GM19025 (cell line): Measurements from ENCODE around the gene POU3F1.

ENCODE experiments used
- ATAC-seq: cut with Tn5 transposase; IDR thresholded peaks from one replicate; pipeline ENCODE4 v1.9.1; 2021; ENCODE audit warnings: mild to moderate bottlenecking, low read depth, moderate library complexity; ENCODE audit not compliant: unreplicated experiment

Gene POU3F1

DNA sequence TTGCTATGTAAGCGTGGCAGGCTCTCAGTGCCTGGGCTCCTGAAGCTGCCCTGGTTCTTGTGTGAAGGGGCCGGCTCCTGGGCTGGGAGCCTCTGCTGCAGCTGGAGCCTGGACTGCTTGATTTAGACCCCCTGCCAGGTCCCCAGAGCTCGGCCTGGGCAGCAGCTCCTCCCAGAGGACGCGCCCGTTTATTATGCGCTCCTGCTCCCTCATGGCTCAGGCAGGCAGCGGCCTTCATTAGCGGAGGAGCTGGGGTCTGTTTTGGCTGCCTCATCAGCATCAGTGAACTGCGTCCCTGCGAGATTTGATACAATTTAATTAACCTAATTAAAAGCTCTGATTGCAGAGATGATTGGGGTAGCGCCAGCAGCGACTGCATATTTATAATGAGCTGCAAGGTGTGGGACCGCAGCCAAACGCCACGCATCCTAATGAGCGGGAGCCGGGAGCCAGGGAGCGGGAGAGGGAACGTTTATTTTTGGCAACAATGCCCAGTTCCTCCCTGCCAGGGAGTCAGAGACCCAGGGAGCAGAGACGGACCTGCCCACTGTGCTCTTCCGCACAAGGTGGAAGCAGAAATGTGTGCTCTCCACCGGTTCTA lies 17.4 kb downstream of the POU3F1 start:
- no peak for ATAC-seq

DNA sequence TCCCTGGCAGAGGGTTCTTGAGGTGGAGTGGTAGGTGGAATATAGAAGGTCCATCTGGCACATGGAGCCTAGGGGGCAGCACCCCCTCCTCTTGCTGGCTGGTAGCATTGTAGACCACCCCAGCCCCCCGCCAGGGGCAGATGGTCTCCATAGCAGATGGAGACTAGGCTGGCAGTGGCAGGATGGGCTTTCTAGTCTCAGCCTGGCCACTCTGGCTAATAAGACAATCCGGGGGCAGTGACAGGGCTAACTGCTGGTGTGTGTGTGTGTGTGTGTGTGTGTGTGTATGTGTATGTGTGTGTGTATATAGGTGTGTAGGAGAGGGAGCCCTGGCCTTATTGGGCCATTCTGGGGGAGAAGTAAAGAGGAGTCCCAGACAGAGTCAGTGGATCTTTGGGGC lies 17.9 kb downstream of the POU3F1 start:
- ATAC-seq, result no peak

DNA sequence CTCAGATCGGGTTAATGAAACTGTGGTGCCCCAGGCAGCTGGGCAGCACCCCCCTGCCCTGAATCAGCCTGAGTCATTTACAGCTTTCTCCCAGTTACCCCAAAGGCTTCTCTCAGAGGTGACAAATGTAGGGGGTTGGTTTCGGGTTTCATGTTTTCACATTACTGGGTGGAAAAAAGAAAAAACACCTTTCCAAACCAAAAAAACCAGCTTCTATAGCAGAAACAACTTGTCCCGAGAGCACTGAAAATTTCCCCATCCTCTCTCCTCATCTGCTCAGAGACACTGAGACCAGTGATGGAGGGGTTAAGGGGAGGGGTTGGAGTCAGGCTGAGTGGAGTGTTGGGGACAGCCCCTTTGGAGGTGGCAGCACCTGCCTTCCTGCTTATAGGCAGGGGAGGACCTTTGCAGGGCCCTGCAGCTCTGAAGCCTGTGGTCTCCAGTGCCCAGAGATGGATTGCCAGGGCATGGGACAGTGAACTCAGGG lies 18.4 kb downstream of the POU3F1 start:
- ATAC-seq, result peak; percentile 75

DNA sequence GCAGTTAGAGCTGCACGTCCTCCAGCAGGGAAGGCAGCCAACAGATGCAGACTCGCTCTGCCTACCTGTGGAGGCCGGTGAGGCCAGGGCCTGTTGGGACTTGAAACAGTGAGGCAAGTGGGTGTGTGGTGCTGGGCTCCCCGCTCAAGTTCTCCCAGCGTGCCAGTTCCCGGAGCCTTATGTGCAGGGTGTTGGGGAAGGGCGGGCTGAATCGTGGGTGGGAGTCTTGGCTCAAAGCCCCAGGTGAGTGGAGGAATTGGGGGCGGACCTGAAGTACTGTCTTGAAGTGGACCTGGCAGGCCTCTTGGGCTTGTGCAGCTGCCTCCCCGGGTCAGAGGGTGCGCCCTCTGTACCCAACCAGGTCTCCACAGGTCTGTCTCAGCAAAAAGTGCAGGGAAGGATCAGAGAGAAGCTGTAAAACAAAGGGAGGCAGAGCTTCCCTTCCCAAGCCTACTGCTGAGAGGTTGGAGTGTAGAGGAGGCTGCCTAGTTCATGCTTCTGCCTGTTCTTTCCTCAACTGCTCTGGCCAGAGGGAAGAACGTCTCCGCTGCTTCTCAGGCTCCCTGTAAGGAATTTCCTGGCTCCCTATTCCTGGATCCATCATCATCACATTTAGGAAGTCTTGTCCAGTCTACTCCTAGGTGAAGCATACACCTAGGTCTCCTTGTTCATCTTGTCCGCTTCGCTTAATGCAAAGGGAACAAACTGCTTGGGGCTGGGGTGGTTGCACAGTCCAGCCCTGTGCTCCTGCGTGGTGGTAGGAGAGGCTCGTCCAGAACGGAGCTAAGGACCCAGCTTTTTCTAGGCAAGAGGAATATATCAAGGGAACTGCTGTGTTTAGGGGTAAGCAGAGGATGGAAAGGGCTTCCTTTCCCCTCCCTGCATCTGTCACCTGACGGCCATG lies 19.1 kb downstream of the POU3F1 start:
- no peak for ATAC-seq

DNA sequence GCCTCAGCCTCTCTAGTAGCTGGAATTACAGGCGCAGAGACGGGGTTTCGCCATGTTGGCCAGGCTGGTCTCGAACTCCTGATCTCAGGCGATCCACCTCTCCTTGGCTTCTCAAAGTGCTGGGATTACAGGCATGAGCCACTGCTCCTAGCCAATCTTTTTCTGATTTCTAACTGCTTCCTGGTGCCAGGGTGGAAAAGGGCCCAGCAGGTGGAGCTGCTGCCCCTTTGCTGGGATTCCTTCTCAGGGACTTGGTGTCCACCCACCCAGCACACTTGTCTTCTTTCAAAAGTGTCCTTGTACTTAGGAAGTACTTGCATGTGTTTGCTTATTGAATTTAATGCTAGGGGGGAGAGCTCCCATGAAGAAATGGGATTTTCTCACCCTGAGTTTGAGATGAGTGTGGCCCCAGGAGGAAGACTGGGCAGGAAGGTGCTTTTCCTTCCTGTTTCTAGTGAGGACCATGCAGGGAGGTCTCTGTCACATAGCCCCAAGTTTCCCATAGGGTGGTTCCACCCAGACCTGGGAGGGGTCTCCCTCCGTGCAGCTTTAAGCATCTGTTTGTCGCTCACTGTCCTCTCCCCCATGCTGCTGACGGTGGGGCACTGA lies 19.9 kb downstream of the POU3F1 start:
- ATAC-seq, result no peak

DNA sequence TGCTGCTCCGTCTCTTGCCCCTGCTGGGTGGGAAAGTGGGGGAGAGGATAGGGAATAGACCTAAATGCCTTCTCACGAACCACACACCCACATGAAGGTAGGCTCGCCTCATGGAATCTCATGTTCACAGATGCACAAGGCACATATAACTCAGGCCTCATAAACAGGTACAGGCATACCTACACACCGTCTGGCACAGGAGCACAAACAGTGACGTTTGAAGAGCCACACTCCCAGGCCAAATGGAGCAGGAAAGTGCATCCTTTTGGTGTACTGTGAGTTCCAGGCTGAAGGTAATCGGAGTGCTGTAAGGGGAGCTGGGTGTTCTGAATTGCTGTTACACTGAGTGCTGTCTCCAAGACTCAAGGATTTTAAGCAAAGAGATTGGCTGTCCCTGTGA lies 20.9 kb downstream of the POU3F1 start:
- no peak for ATAC-seq

DNA sequence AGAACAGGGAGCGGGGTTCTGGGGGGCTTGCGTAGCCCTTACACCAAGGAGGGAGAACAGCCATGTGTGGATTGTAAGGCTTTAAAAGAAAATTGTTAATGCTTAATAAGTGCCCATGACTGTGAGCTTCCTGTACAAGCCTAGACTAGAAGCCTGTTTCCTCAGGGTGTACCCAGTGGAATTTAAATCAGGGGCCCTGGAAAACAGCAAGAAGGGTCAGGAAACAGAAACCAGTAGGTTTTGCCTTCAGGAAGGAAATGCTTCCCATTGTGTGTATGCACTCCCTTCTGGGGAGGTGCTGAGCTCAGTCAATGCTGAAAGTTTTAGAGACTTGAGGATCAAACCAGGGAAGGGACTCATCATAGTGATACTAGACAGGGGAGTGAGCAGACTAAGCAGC lies 21.4 kb downstream of the POU3F1 start:
- ATAC-seq, result no peak

DNA sequence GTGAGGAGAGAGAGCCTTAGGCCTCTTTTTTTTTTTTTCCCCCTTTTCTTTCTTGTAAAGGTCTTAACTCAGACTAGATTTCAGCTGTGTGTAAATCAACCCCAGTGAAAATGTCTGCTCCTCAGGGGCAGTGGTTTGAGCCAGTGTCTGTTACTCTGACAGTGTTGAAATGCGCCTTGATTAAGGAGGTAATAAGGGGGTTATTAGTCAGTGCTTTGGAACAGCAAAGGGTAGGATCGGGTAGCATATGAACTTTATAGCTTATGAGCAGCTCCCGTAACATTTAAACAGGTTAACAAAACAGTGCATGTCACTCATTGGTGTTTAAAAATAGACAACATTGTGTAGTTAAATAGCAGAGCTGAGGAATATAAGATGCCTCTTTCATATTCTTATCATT lies 23.8 kb downstream of the POU3F1 start:
- no peak for ATAC-seq

DNA sequence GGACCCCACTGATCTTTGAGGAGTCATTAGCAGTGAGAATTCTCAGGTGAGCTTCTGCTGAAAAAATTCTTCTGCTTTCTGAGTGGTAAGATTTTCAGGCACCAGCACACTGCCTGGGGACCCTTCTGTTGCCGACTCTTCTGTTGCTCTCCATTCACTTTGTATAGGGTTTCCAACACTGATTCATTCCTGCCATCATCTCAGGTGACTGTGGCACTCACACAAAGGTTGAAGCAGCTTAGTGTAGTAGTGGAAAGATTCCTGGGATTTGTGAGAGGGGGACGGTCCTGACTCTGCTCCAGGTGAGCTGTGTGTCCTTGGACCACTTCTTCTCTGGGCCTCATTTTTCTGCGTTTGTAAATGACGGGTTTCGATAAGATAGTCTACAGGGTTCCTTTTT lies 24.6 kb downstream of the POU3F1 start:
- no peak for ATAC-seq

DNA sequence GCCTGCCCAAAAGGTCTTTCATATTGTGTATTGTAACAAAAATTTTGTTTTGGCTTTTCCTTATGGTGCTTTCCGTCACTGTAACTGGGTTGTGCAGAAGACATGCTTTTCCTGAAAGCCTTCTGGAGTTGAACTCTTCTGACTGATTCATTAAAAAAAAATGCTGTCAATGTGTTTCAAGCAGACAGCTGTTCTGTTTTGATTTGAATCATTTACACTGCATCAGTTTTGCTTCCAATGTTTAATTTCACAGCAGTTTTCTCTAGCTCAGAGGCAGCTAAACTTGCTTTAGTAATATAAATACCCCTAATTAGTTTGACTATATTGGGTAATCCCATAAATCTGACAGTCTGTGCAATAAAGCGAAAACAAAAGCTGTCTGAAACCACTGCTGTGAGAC lies 26.2 kb downstream of the POU3F1 start:
- no peak for ATAC-seq

DNA sequence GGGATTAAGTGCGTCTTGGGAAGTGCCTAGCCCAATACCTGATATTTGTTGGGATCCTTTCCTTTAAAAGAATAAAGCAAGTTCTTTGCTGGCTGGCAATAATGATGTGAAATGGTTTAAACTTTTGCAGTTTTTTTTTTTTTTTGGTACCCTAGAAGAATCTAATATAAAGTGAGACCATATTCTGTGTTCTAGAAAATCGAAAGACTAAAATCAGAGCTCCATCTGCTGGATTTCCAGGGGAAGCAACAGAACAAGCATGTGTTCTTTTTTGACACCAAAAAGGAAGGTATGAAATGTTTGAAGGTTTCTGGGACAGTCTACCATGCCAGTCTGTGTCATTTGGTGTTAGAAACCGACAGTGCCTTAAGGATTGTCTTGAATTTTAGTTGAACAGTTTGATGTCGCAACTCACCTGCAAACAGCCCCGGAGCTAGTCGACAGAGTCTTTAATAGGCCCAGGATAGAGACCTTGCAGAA lies 27.7 kb downstream of the POU3F1 start:
- no peak for ATAC-seq

DNA sequence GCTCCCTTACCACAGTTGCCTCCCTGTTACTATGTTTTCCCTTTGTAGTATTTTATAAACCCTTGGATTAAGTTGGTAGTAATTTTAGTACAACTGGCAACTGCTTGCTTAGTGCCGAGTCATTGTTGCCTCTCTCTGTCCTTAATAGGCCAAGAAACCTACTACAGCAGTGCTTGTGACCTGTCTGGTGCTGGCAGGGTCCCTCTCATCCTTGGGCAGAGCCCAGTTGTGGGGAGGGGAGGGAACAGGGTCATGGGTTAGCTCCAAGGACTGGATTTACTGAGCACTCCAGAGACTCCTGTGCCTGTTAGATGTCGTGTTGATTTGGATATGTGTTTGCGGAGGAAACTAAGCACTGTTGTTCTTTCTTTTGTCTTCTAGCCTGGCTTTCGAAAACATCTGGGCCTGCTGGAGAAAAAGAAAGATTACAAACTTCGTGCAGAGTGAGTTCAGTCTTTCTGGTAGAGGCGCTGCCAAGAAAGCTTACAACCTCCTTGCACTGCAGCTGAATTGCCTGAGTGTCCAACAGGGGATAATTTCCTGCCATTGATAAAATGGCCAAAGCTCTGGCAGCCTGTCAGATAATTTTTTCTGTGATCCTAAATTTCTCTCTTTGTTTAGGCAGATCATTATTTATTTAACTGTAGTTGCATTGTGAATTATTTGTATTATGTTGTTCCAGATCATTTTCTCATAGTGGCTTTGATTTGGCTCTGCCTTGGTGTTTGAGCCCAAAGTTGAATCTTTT lies 30.4 kb downstream of the POU3F1 start:
- no peak for ATAC-seq

DNA sequence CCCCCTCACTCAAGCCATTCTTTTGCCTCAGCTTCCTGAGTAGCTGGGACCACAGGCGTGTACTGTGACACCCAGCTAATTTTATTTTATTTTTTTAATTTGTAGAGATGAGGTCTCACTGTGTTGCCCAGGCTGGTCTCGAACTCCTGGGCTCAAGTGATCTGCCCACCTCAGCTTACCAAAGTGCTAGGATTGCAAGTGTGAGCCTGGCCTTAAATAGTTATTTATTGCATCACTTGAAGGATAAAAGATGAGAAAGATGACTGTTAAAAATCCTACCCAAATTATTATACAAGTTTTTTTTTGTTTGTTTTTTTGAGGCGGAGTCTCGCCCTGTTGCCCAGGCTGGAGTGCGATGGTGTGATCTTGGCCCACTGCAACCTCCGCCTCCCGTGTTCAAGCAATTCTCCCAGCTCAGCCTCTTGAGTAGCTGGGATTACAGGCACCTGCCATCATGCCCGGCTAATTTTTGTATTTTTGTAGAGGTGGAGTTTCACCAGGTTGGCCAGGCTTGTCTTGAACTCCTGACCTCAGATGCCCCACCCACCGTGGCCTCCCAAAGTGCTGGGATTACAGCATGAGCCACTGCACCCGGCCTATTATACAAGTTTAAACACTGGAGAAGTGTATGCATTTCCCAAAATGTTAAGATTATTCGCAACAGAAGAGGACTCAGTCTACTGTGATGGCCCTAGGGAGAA lies 31.7 kb downstream of the POU3F1 start:
- no peak for ATAC-seq

DNA sequence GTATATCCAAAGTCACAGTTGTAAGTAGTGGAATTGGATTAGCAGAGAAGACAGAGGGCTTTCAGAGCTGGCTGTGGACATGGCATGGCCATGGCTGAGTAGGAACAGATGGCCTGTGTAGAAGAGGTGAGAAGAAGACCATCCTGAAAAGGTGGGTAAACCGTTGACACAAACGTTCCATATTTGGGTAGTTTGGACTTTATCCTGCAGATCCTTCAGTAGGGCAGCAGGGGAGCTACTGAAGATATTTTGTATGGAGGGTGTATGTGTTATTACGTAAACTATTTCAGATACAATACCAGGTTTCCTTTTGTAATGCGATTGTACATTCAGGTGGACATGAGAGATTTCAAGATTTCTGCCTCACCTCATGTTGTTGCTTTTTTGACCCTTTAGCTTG lies 32.4 kb downstream of the POU3F1 start:
- no peak for ATAC-seq

DNA sequence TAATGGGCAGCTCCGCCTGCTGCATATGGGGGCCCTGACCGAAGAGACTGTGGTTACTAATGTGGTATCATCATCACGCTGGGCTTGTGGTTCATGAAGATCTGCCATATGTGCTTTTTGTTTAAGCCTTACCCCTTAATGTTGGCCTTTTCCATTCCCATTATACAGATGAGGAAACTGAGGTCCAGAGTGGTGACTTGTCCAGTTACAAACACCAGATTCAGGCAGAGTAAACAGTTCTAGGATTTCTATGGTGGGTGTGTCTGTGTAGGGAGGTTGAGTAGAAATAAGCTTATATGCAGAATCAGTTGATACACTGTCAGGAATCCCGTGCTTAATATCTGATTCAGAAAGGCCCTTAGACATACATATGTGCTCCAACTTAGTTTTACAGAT lies 33.4 kb downstream of the POU3F1 start:
- ATAC-seq, result no peak

DNA sequence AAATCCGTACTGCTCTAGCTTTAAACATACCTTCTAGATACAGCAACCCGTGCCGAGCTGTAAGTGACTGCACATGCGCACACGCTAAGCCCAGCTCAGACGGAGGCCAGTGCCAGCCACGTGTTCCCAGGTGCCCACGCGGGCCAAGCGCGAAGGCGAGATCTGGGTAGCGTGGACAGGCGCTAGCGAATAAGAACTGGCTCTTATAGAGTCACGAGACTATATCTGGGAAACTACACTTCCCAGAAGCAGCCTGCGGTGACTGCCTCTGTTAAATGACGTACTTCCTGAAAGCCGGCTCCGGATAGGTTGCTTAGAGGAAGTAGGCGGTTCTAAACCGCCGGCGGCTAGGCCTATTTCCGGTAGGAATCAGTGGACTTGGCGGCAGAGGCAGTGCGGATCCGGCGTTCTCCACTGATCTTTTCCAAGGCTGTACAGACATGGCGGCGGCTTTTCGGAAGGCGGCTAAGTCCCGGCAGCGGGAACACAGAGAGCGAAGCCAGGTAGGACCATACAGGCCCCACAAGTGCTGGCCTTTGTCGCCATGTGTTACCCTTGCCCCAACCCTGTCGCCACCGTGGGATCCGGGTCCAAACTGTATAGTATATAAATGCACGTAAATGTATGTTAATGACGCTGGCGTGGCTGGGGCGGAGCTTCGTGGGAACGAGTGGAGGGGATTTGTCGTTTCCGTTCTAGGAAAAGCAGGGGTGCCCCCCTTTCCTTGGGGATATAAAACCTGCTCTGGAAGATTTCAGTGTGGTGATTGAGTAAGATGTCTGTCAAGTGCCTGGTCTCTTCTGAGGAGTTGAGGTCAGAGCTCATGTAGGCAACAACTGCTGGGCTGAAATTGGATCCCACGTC lies 34.0 kb downstream of the POU3F1 start, which contains the start of gene UTP11:
TSS of gene UTP11 (plus strand) at position 372 of the 864 bp plus-strand sequence. CDS start at position 441, 69 bp downstream.
- peak; percentile 92 for ATAC-seq

DNA sequence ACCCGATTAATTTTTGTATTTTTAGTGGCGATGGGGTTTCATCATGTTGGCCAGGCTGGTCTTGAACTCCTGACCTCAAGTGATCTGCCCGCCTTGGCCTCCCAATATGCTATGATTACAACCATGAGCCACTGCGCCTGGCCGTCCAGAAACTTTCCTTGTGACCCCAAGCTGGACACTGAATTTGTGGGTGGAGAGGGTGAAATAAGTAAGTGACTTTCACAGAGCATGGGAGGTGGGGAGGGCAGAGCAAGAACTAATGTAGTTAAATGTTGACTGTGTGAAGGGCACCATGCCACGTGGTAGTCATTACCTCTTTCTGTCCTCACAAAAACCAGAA lies 36.8 kb downstream of the POU3F1 start:
- no peak for ATAC-seq

DNA sequence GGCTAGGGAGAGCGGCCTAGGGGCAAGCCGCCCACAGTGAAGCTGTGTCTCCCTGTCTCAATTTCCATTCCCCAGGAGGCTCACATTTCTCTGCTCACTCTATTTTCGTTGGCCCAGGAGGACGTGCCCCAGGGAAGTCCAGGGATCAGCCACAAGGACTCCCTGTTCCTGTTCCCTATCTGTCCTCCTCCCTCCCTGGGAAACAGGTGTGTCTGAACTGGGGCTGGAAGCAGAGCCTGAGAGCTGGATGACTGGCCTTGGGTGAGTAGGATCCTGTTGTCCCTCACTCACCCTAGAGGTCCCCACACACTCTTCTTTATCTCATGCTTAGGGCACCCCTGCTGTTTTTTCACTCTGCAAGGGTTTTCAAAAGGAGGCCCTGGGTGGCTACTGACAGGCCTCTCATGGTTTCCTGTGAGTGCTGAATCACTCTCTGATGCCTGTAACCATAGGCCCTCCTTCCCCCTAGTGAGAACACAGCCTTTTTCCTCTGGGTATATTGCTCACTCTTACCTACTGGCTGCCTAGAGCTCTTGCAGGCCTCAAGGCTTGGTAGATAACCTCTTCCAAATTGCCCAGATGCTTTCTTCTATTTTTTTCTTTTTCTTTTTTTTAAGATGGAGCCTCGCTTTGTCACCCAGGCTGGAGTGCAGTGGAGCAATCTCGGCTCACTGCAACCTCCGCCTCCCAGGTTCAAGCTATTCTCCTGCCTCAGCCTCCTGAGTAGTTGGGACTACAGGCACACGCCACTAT lies 37.3 kb downstream of the POU3F1 start:
- ATAC-seq, result no peak
